Measurements from ENCODE around the gene MXD1.

DNA sequence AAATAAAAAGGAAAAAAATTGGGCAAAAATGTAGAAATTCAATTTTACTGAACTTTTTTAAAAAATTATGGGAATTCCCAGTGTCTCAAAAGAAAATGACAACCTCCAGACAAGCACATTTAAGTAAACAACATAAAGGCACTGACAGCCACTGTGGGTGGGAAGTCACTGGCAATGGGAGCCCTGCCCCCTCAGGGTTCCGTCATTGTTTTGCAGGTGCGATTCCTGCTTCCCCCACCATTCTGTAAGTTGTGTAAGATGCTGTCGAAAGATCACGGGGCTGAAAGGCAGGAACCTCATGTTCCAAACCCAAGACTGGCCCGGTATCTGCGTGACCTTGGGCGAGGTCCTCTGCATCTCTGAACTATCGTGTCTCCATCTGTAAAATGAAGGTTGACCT is 62.3 kb downstream of the MXD1 start:
- TF ChIP-seq RARB (CRISPR knock-in tag; IDR thresholded peaks at IDR 0.05) = no peak
- no peak for TF ChIP-seq CTCF (IDR thresholded peaks at IDR 0.05)
- TF ChIP-seq RFX5 (IDR thresholded peaks at IDR 0.05) = no peak
- no peak for TF ChIP-seq MAFK (IDR thresholded peaks at IDR 0.05; ENCODE audit: partially characterized antibody)
- no peak for TF ChIP-seq REST (IDR thresholded peaks at IDR 0.05)
- TF ChIP-seq EP300 (IDR thresholded peaks at IDR 0.05) = no peak
- TF ChIP-seq ATOH8 (CRISPR knock-in tag; IDR thresholded peaks at IDR 0.05; ENCODE audit: low read depth) = no peak
- TF ChIP-seq NPAS2 (CRISPR knock-in tag; IDR thresholded peaks at IDR 0.05; ENCODE audit: borderline replicate concordance) = no peak
- TF ChIP-seq, protein P1, sequence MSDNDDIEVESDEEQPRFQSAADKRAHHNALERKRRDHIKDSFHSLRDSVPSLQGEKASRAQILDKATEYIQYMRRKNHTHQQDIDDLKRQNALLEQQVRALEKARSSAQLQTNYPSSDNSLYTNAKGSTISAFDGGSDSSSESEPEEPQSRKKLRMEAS (IDR thresholded peaks at IDR 0.05) = no peak
- no peak for TF ChIP-seq CEBPB (IDR thresholded peaks at IDR 0.05)
- no peak for TF ChIP-seq ESRRA (IDR thresholded peaks at IDR 0.05; ENCODE audit: borderline replicate concordance, low read length)
